ENCODE measurements around the gene FAM177A1. TPM values are rescaled to one million over a fixed set of nuclear protein-coding genes. Genes with fewer than 3 reads are reported as not detected.

FAM177A1 gene
- total and polyA plus RNA-seq, 2 donors (not counting 3 experiments of a cell fraction or from before 2014, with no cell fraction given): 19.9 to 64.1 TPM

DNA sequence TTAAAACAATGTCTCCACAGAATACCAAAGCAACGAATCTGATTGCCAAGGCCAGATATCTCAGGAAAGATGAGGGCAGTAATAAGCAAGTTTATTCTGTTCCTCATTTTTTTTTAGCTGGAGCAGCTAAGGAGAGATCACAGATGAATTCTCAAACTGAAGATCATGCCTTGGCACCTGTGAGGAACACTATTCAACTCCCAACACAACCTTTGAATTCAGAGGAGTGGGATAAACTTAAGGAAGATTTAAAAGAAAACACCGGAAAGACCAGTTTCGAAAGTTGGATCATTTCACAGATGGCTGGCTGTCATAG, 77.3 kb downstream of the FAM177A1 start:
- peak overlapping the region; percentile 92 for H3K9ac ChIP-seq (replicated peaks; ENCODE audit: extremely low read depth, insufficient read depth, low read length)
- no peak for FAIRE-seq

More for the DNA sequence above, 77.3 kb downstream of the FAM177A1 start:
- H3K4me1 ChIP-seq (ENCODE audit: control insufficient read depth, extremely low read depth, insufficient read depth, low read length): peaks cover 15% of the 10 kb centered on the region
- H3K79me2 ChIP-seq (ENCODE audit: control insufficient read depth, insufficient read depth, low read length): peaks cover 19% of the 10 kb centered on the region
- H4K20me1 ChIP-seq (replicated peaks; ENCODE audit: control insufficient read depth, extremely low read depth, insufficient read depth, low read length): no peaks in the 10 kb centered on the region
- peak overlapping the region; percentile 75 for H2AFZ ChIP-seq (ENCODE audit: low read depth, low read length)
- no peak for DNase-seq (ENCODE audit: low read depth, low spot score)
- no peaks in the 10 kb centered on the region for H3K36me3 ChIP-seq (ENCODE audit: control insufficient read depth in 2 of 2, extremely low read depth in 1 of 2, insufficient read depth in 2 of 2, low read length in 2 of 2)
- no TSS peak for BruUV-seq (replicated peaks)
- H3K27ac ChIP-seq (ENCODE audit: insufficient read depth, low read depth, low read length): peak overlapping the region; percentile 91
- dilution Hi-C loops (cut with MboI; ENCODE audit: extremely low pct_ligation_motif_present, low sequenced_read_pairs): no loop called here
- no peaks in the 10 kb centered on the region for H3K9me3 ChIP-seq (replicated peaks; ENCODE audit: control insufficient read depth, insufficient read depth, low read length)
- TF ChIP-seq POLR2A (IDR thresholded peaks at IDR 0.05; ENCODE audit: low read depth, low read length) (no peak), FOS (IDR thresholded peaks at IDR 0.05; ENCODE audit: borderline replicate concordance, insufficient read depth, low read length) (no peak), JUN (IDR thresholded peaks at IDR 0.05; ENCODE audit: borderline replicate concordance, insufficient read depth, insufficient read length, low read depth) (no peak), MYC (IDR thresholded peaks at IDR 0.05; ENCODE audit: low read depth, low read length) (no peak), CTCF (IDR thresholded peaks at IDR 0.05; ENCODE audit: extremely low read depth in 1 of 2, insufficient read depth in 1 of 2, low read depth in 1 of 2, low read length in 2 of 2) (no peak), EZH2 (IDR thresholded peaks at IDR 0.05; ENCODE audit: borderline replicate concordance, low read depth, low read length, severe bottlenecking) (no peak), GATA2 (IDR thresholded peaks at IDR 0.05; ENCODE audit: insufficient read depth, insufficient read length, low read depth, low read length) (no peak), MAX (IDR thresholded peaks at IDR 0.05; ENCODE audit: insufficient read depth, insufficient read length) (no peak), POLR2AphosphoS5 (IDR thresholded peaks at IDR 0.05; ENCODE audit: insufficient read depth, low read depth, low read length) (no peak)
- H3K27me3 ChIP-seq (ENCODE audit: control insufficient read depth in 2 of 2, insufficient read depth in 2 of 2, low read length in 2 of 2): no peaks in the 10 kb centered on the region
- peak overlapping the region; percentile 81 to 96 (median 88) for H3K4me3 ChIP-seq (replicated peaks in 1 of 3; ENCODE audit: insufficient read depth in 1 of 3, low read depth in 1 of 3, low read length in 3 of 3)
- intact Hi-C loops (cut with micrococcal nuclease): loop anchor here (2.0 to 5.0 kb wide), 3 partner anchors 169 to 496 kb away; partner anchors contain the start of genes BAZ1A and PSMA6
- ChIA-PET POLR2A (interaction anchor here (1.3 kb wide), 1 partner anchor 77 kb away, joined by 4 read pairs; the partner anchor contains the start of gene FAM177A1), CTCF (interaction anchor here (0.9 to 1.5 kb wide), 3 partner anchors 23 to 282 kb away, joined by 3 to 4 read pairs (median 3); no protein-coding TSS in a partner anchor)
- H3K4me2 ChIP-seq (ENCODE audit: insufficient read depth, low read length): peak overlapping the region; percentile 84
- H3K9me1 ChIP-seq (replicated peaks; ENCODE audit: control insufficient read depth, extremely low read depth, insufficient read depth, low read length): no peaks in the 10 kb centered on the region

All from endothelial cell of umbilical vein (primary cell).